ENCODE results near the gene CCDC85A. TPM values are rescaled to one million over a fixed set of nuclear protein-coding genes. Genes with fewer than 3 reads are reported as not detected.

CCDC85A gene
- total and polyA plus RNA-seq, 2 of the 4 experiments (the other 2 are of a cell fraction) = 1.1 to 2.2 TPM

GRCh38 chr2:56195563-56195962 is 11.8 kb downstream of the CCDC85A start:
- BruUV-seq (replicated peaks) = no TSS peak
- no peak overlapping the region for H2AFZ ChIP-seq (replicated peaks; ENCODE audit: low read length, poor library complexity)
- ChIA-PET POLR2A (ENCODE audit: unreplicated experiment) (no interaction called here), CTCF (no interaction called here)
- no peak overlapping the region for H3K56ac ChIP-seq (ENCODE audit: extremely low read depth, insufficient read depth, low read length)
- H3K4me3 ChIP-seq (ENCODE audit: insufficient read depth, low read depth, low read length) = no peak overlapping the region
- H3K27me3 ChIP-seq (ENCODE audit: control insufficient read depth, insufficient read depth, low read length) = no peaks in the 10 kb centered on the region; the same call in 1 of the 2 replicates
- no peak overlapping the region for H2BK5ac ChIP-seq (ENCODE audit: low read depth, low read length, poor library complexity, severe bottlenecking)
- no peaks in the 10 kb centered on the region for H3K79me1 ChIP-seq (ENCODE audit: low read depth in 1 of 2, low read length in 2 of 2)
- H3K9me1 ChIP-seq (ENCODE audit: insufficient read depth, low read length) = no peaks in the 10 kb centered on the region
- dilution Hi-C loops (cut with HindIII; ENCODE audit: low sequenced_read_pairs, unreplicated experiment) (no loop called here), in situ Hi-C loops (cut with MboI; ENCODE audit: low sequenced_read_pairs) (loop anchor here (25.0 kb wide), 1 partner anchor 542 kb away; no protein-coding TSS in a partner anchor), intact Hi-C loops (cut with micrococcal nuclease) (no loop called here)
- no peaks in the 10 kb centered on the region for H3K36me3 ChIP-seq (ENCODE audit: control insufficient read depth, insufficient read depth, low read length)
- H3K4ac ChIP-seq (ENCODE audit: low read depth, low read length) = no peak overlapping the region
- H4K20me1 ChIP-seq (ENCODE audit: insufficient read depth, low read length) = no peaks in the 10 kb centered on the region
- no peak overlapping the region for H3K4me2 ChIP-seq (ENCODE audit: low read depth, low read length)
- H2AK5ac ChIP-seq (ENCODE audit: low read depth, low read length) = no peak overlapping the region
- DNase-seq (no peak), ATAC-seq (ENCODE audit: low read depth) (no peak)
- no peak overlapping the region for H4K91ac ChIP-seq (ENCODE audit: insufficient read depth, low read depth, low read length)
- no peak overlapping the region for H3K14ac ChIP-seq (replicated peaks; ENCODE audit: low read depth, low read length)
- no peak overlapping the region for H2AK9ac ChIP-seq (replicated peaks; ENCODE audit: low read depth, low read length, poor library complexity)
- TF ChIP-seq MAFK (IDR thresholded peaks at IDR 0.05; ENCODE audit: low read depth, low read length) (peak; percentile 24; the same call in 1 of the 2 replicates), MAZ (IDR thresholded peaks at IDR 0.05; ENCODE audit: borderline replicate concordance, low read depth, low read length) (no peak), NFE2L2 (IDR thresholded peaks at IDR 0.05; ENCODE audit: low read depth, low read length) (peak; percentile 58), RAD21 (IDR thresholded peaks at IDR 0.05; ENCODE audit: low read length) (no peak)
- TF ChIP-seq, protein P1, sequence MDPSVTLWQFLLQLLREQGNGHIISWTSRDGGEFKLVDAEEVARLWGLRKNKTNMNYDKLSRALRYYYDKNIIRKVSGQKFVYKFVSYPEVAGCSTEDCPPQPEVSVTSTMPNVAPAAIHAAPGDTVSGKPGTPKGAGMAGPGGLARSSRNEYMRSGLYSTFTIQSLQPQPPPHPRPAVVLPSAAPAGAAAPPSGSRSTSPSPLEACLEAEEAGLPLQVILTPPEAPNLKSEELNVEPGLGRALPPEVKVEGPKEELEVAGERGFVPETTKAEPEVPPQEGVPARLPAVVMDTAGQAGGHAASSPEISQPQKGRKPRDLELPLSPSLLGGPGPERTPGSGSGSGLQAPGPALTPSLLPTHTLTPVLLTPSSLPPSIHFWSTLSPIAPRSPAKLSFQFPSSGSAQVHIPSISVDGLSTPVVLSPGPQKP (IDR thresholded peaks at IDR 0.05; ENCODE audit: borderline replicate concordance, low read depth, low read length) = no peak
- TF ChIP-seq, protein P2, sequence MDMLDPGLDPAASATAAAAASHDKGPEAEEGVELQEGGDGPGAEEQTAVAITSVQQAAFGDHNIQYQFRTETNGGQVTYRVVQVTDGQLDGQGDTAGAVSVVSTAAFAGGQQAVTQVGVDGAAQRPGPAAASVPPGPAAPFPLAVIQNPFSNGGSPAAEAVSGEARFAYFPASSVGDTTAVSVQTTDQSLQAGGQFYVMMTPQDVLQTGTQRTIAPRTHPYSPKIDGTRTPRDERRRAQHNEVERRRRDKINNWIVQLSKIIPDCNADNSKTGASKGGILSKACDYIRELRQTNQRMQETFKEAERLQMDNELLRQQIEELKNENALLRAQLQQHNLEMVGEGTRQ (IDR thresholded peaks at IDR 0.05; ENCODE audit: low read depth, low read length) = no peak
- no peak overlapping the region for H2BK120ac ChIP-seq (ENCODE audit: low read depth, low read length)
- no peak overlapping the region for H4K5ac ChIP-seq (ENCODE audit: low read depth, low read length)
- H3K9me3 ChIP-seq (ENCODE audit: control insufficient read depth, insufficient read depth, low read length) = no peaks in the 10 kb centered on the region
- H3K27ac ChIP-seq (ENCODE audit: insufficient read depth, low read length) = no peak overlapping the region
- no peak overlapping the region for H4K8ac ChIP-seq (ENCODE audit: low read depth in 2 of 2, low read length in 2 of 2)
- H2BK20ac ChIP-seq (ENCODE audit: low read depth, low read length) = no peak overlapping the region
- H3K18ac ChIP-seq (ENCODE audit: low read depth, low read length) = no peak overlapping the region
- no peak overlapping the region for H2BK15ac ChIP-seq (ENCODE audit: low read depth, low read length)
- H3K23ac ChIP-seq (ENCODE audit: low read depth, low read length) = no peak overlapping the region
- no peak overlapping the region for H3K9ac ChIP-seq (ENCODE audit: low read depth, low read length)
- no peaks in the 10 kb centered on the region for H3K4me1 ChIP-seq (ENCODE audit: control insufficient read depth, insufficient read depth, low read length)

Measured in IMR-90 (cell line).